ENCODE results near the gene FBXW5.

FBXW5 gene

GRCh38 chr9:136922540-136922939 lies 22.0 kb downstream of the FBXW5 start:
- TF ChIP-seq, protein P1, sequence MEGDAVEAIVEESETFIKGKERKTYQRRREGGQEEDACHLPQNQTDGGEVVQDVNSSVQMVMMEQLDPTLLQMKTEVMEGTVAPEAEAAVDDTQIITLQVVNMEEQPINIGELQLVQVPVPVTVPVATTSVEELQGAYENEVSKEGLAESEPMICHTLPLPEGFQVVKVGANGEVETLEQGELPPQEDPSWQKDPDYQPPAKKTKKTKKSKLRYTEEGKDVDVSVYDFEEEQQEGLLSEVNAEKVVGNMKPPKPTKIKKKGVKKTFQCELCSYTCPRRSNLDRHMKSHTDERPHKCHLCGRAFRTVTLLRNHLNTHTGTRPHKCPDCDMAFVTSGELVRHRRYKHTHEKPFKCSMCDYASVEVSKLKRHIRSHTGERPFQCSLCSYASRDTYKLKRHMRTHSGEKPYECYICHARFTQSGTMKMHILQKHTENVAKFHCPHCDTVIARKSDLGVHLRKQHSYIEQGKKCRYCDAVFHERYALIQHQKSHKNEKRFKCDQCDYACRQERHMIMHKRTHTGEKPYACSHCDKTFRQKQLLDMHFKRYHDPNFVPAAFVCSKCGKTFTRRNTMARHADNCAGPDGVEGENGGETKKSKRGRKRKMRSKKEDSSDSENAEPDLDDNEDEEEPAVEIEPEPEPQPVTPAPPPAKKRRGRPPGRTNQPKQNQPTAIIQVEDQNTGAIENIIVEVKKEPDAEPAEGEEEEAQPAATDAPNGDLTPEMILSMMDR (IDR thresholded peaks at IDR 0.05; ENCODE audit: insufficient read depth, low read depth, low read length, missing control alignments): no peak

GRCh38 chr9:136921718-136922117 lies 22.8 kb downstream of the FBXW5 start:
- DNase-seq (ENCODE audit: low read depth): no peak
- TF ChIP-seq, protein P1 (IDR thresholded peaks at IDR 0.05; ENCODE audit: insufficient read depth, low read depth, low read length, missing control alignments): no peak
- no peak overlapping the region for H3K4me3 ChIP-seq (ENCODE audit: low read depth, low read length)

More at GRCh38 chr9:136922540-136922939, 22.0 kb downstream of the FBXW5 start:
- DNase-seq (ENCODE audit: low read depth): no peak
- H3K4me3 ChIP-seq (ENCODE audit: low read depth, low read length): no peak overlapping the region

GRCh38 chr9:136921307-136921706 lies 23.2 kb downstream of the FBXW5 start:
- TF ChIP-seq, protein P1 (IDR thresholded peaks at IDR 0.05; ENCODE audit: insufficient read depth, low read depth, low read length, missing control alignments): no peak
- no peak for DNase-seq (ENCODE audit: low read depth)

GRCh38 chr9:136920734-136921231 lies 23.8 kb downstream of the FBXW5 start:
- H3K4me3 ChIP-seq (ENCODE audit: low read depth, low read length): no peak overlapping the region
- TF ChIP-seq, protein P1 (IDR thresholded peaks at IDR 0.05; ENCODE audit: insufficient read depth, low read depth, low read length, missing control alignments): no peak
- no peak for DNase-seq (ENCODE audit: low read depth)

More at GRCh38 chr9:136921307-136921706, 23.2 kb downstream of the FBXW5 start:
- H3K4me3 ChIP-seq (ENCODE audit: low read depth, low read length): no peak overlapping the region

DNA sequence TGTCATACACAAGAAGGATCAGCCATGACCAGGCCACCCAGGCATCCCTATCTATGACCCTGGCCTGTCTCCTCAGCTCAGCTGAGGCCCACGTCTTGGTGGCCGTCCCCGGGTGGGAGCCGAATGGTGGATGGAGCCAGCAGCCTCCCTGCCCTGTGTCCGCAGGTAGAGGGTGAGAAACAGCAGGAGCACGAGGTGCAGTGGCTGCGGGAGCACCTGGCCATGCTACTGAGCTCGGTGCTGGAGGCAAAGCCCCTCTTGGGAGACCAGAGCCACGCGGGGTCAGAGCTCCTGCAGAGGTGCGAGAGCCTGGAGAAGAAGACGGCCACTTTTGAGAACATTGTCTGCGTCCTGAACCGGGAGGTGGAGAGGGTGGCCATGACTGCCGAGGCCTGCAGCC lies 24.5 kb downstream of the FBXW5 start:
- TF ChIP-seq, protein P1 (IDR thresholded peaks at IDR 0.05; ENCODE audit: insufficient read depth, low read depth, low read length, missing control alignments): no peak
- no peak for DNase-seq (ENCODE audit: low read depth)
- no peak overlapping the region for H3K4me3 ChIP-seq (ENCODE audit: low read depth, low read length)

DNA sequence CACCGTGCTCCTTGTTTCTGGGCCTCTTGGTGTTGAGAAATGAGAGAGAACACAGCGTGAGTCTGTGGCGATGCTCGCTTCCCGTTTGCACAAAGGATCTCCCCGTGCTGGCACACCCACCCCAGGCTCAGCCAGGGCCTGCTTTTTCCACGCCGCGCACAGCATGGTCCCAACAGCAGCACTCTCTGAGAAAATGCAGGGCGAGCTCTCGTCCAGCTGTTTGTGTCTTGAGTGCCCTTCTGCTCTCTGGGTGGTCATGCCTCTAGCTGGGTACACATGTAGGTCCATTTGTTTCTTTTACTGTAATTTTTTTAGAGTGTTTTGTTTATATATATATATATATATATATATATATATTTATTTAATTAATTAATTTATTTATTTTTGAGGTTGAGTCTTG lies 26.6 kb downstream of the FBXW5 start:
- no peak overlapping the region for H3K4me3 ChIP-seq (ENCODE audit: low read depth, low read length)
- DNase-seq (ENCODE audit: low read depth): no peak
- TF ChIP-seq, protein P1 (IDR thresholded peaks at IDR 0.05; ENCODE audit: insufficient read depth, low read depth, low read length, missing control alignments): no peak

All from GM12865 (cell line).